ENCODE results near the gene AKAIN1. TPM values are rescaled to one million over a fixed set of nuclear protein-coding genes. Genes with fewer than 3 reads are reported as not detected.

AKAIN1 gene
- total RNA-seq, 1 donor, result not detected

DNA sequence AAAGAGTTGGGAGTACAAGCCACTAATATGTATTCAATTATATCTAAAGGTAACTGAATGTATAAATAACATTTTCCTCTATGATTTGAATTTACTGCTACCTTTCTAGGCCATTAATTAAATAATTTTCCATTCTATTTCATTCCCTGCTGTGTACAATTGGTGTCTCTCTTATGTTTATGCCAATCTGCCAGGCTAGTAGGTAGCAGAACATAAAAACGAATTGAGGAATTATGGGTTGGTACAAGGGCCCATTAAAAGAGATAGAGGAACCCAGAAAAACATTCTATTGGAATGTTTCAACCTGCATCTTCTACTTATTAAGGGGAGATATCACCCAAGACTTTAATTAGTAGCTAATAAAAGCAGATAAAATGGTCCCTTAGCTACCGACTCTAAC lies 32.2 kb downstream of the AKAIN1 start:
- no peak for DNase-seq (ENCODE audit: low read depth)
- no peak for TF ChIP-seq CTCF (IDR thresholded peaks at IDR 0.05; ENCODE audit: insufficient read depth, low read length)

DNA sequence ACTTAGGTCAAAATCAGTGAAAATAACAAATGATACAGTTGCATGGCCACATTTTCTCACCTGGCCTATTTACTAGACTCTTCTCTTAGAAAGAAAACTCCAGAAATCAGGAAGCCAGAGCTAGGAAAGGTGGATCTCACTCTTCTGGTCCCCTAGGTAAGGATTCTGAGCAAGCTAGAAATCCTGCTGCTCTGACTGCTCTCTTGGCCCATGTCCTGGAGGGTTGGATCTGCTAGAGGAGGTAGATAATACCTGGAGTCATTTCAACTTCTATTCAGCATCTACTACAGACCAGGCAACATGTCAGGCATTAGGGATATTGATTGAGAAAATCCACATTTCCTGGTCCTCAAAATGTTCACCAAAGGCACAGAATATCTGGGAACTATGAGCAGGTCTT lies 34.9 kb downstream of the AKAIN1 start:
- H3K4me3 ChIP-seq (ENCODE audit: low read depth, low read length), result no peak overlapping the region
- no peak for DNase-seq (ENCODE audit: low read depth)
- no peak for TF ChIP-seq CTCF (IDR thresholded peaks at IDR 0.05; ENCODE audit: insufficient read depth, low read length)

More for the DNA sequence above, 32.2 kb downstream of the AKAIN1 start:
- no peak overlapping the region for H3K4me3 ChIP-seq (ENCODE audit: low read depth, low read length)

GRCh38 chr18:5159080-5159479 lies 38.0 kb downstream of the AKAIN1 start:
- DNase-seq (ENCODE audit: low read depth), result no peak
- H3K4me3 ChIP-seq (ENCODE audit: low read depth, low read length), result no peak overlapping the region
- TF ChIP-seq CTCF (IDR thresholded peaks at IDR 0.05; ENCODE audit: insufficient read depth, low read length), result no peak

DNA sequence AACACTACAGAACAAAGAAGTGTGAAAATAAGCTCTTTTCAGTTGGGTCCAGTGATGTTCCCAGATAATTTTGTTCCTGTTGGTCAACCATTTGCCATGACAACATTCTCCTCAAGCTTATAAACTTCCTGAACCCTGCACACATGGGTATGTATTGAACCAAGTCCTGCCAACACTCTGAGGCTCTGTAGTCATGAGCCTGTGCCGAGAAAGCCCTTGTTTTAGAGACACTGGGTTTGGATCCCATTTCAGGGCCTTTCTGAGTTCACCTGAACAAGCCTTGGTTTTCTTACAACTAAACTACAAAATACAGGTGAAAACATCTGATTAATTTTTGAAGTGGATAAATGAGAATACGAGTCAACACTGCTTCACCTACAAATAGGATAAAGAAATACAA lies 38.5 kb downstream of the AKAIN1 start:
- no peak for TF ChIP-seq CTCF (IDR thresholded peaks at IDR 0.05; ENCODE audit: insufficient read depth, low read length)
- H3K4me3 ChIP-seq (ENCODE audit: low read depth, low read length), result no peak overlapping the region
- no peak for DNase-seq (ENCODE audit: low read depth)

GRCh38 chr18:5158172-5158571 lies 38.9 kb downstream of the AKAIN1 start:
- DNase-seq (ENCODE audit: low read depth), result no peak
- no peak for TF ChIP-seq CTCF (IDR thresholded peaks at IDR 0.05; ENCODE audit: insufficient read depth, low read length)
- H3K4me3 ChIP-seq (ENCODE audit: low read depth, low read length), result no peak overlapping the region

DNA sequence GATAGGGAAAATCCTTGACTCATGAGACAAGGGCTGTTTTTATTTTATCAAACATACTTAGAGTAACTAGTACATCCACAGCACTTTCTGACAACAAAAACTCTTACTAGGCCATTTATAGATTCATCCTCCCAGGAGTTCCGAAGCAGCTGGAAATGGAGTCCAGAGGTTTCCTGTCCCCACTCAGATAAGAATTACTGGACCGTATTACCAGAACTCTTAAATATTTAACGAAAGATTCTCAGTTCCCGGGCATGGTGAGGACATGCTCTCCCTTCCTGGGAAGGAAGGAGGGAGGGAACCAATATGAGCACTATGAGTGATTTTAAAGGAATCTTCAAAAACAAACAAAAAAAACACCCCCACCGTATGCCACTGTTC lies 41.2 kb downstream of the AKAIN1 start:
- no peak for DNase-seq (ENCODE audit: low read depth)
- TF ChIP-seq CTCF (IDR thresholded peaks at IDR 0.05; ENCODE audit: insufficient read depth, low read length), result no peak

GRCh38 chr18:5155218-5155906 lies 41.7 kb downstream of the AKAIN1 start:
- no peak for TF ChIP-seq CTCF (IDR thresholded peaks at IDR 0.05; ENCODE audit: insufficient read depth, low read length)
- no peak overlapping the region for H3K4me3 ChIP-seq (ENCODE audit: low read depth, low read length)
- no peak for DNase-seq (ENCODE audit: low read depth)

More for the DNA sequence above, 41.2 kb downstream of the AKAIN1 start:
- no peak overlapping the region for H3K4me3 ChIP-seq (ENCODE audit: low read depth, low read length)

Data from fibroblast of the aortic adventitia (primary cell).